Psoas muscle (tissue), 8 donors: ENCODE measurements around the gene ADARB1. TPM values are rescaled to one million over a fixed set of nuclear protein-coding genes. Genes with fewer than 3 reads are reported as not detected.

Experiments used
- ATAC-seq, 4 donors: fragments of 200-7000 bp; cut with Tn5 transposase; one replicate each; pipeline ENCODE4 v1.9.1; 2020; ENCODE audit warnings: moderate library complexity in 3 of 4, mild to moderate bottlenecking in 2 of 4
- DNase-seq, 2 donors: peaks; one replicate each; pipeline ENCODE4 v3.0.0-alpha.2; 2020
- H3K27ac ChIP-seq: fragments of 200-600 bp; one replicate; pipeline ENCODE4 v1.8.0; 2022
- H3K27me3 ChIP-seq, 3 donors: fragments of 200-600 bp in 1 of 3; one replicate each; pipeline versions ENCODE4 v1.6.1 to v1.8.0; 2013 to 2022; ENCODE audit warnings: low read length in 2 of 3, mild to moderate bottlenecking in 2 of 3, moderate library complexity in 1 of 3; ENCODE audit not compliant: insufficient read depth in 3 of 3
- H3K36me3 ChIP-seq, 2 donors: fragments of 200-600 bp in 1 of 2; one replicate each; pipeline versions ENCODE4 v1.6.1 to v1.8.0; 2013 to 2022; ENCODE audit warnings: low read depth in 1 of 2, mild to moderate bottlenecking in 1 of 2, moderate library complexity in 1 of 2; ENCODE audit not compliant: insufficient read depth in 1 of 2
- H3K4me1 ChIP-seq: fragments of 200-600 bp; one replicate; pipeline ENCODE4 v1.8.0; 2022
- H3K4me3 ChIP-seq: fragments of 200-600 bp; one replicate; pipeline ENCODE4 v1.8.0; 2022; ENCODE audit warnings: mild to moderate bottlenecking
- H3K9me3 ChIP-seq: fragments of 200-600 bp; one replicate; pipeline ENCODE4 v1.8.0; 2022
- CTCF ChIP-seq: fragments of 200-600 bp; IDR thresholded peaks from one replicate; pipeline ENCODE4 v1.8.0; 2022; ENCODE audit warnings: antibody characterized with exemption
- WGBS, 3 donors: extraction: QIAGEN DNeasy Blood & Tissue Kit; methylation state at CpG; one replicate each; pipeline versions ENCODE4 v1.1.6 to v1.1.7; 2013; 5-methylcytosine and 5-hydroxymethylcytosine counted together
- intact Hi-C, 2 donors: fragments of 100-400 bp; cut with DNase I; formaldehyde crosslinking; loops; one replicate each; pipeline versions ENCODE4 v1.11.0 to v1.14.2; 2022
- polyA plus RNA-seq, 3 donors: library from polyadenylated mRNA; stranded (reverse); fragments of 200-250 nt; gene quantifications; one replicate each; pipeline ENCODE4 v1.2.3, GENCODE V29; 2013
- total RNA-seq, 4 donors: library from RNA; stranded (reverse); fragmentation: NEBNext Ultra II Directional in 2 of 4; extraction: Animal tissue kit (Norgen Biotek cat#: 25700) in 2 of 4; gene quantifications; one replicate each; pipeline versions ENCODE4 v1.2.1 to v1.2.4, GENCODE V29; 2021 to 2023
- donor health status: healthy with polysubstance abuse.
- donor health status: DM: no; HTN: no; CAD: no; lungs with moderate emphysema.
- donor health status: Bipolar disorder and iron deficiency.
- donor health status: healthy.
- donor health status: DM: yes; HTN: yes; CAD: no.
- donor health status: DM: no; HTN: no; CAD: no.
- donor health status: DM: no; HTN: no; CAD: no.
- donor health status: DM: yes; HTN: yes; CAD: no.

ADARB1 gene
- total and polyA plus RNA-seq, 7 donors, result 3.8 to 22.7 (median 6.9) TPM

GRCh38 chr21:45041351-45041805, 33.0 kb upstream of the ADARB1 start:
- peak overlapping the region; percentile 55 for H3K27ac ChIP-seq
- H3K4me1 ChIP-seq, result peaks cover 14% of the 10 kb centered on the region
- H3K27me3 ChIP-seq, result no peaks in the 10 kb centered on the region
- H3K36me3 ChIP-seq, result no peaks in the 10 kb centered on the region
- ATAC-seq (peak; percentile 76 to 87 (median 82)), DNase-seq (peak; percentile 90 to 91)
- peaks cover 9% of the 10 kb centered on the region for H3K9me3 ChIP-seq
- 13 to 27% (median 15%) methylated on average over 16 of the region's 16 CpGs for WGBS, 3 donors
- peak overlapping the region; percentile 48 for H3K4me3 ChIP-seq
- no peak for TF ChIP-seq CTCF
- intact Hi-C loops, result no loop called here

- TF ChIP-seq CTCF, result no peak
- Histone ChIP-seq H3K27ac (no peak overlapping the region), H3K4me1 (peaks cover 14% of the 10 kb centered on the region), H3K4me3 (no peak overlapping the region), H3K9me3 (peaks cover 15% of the 10 kb centered on the region), H3K27me3 (no peaks in the 10 kb centered on the region), H3K36me3 (no peaks in the 10 kb centered on the region)
- ATAC-seq, result no peak
- DNase-seq, result no peak
- WGBS, 3 donors, result 82 to 91% (median 84%) methylated on average over 7 of the region's 7 CpGs
- intact Hi-C loops, result no loop called here
Observed at GRCh38 chr21:45041984-45042663, 32.3 kb upstream of the ADARB1 start.

GRCh38 chr21:45042664-45043161, 31.7 kb upstream of the ADARB1 start:
- DNase-seq, result no peak

GRCh38 chr21:45043541-45044020, 30.8 kb upstream of the ADARB1 start:
- Histone ChIP-seq H3K27ac (no peak overlapping the region), H3K36me3 (no peaks in the 10 kb centered on the region), H3K9me3 (peaks cover 20% of the 10 kb centered on the region), H3K4me3 (no peak overlapping the region), H3K27me3 (no peaks in the 10 kb centered on the region), H3K4me1 (peaks cover 14% of the 10 kb centered on the region)
- DNase-seq, result no peak
- intact Hi-C loops, result loop anchor here in 1 of 2 donors (1.0 kb wide), 1 partner anchor 23 kb away; no protein-coding TSS in a partner anchor
- 83 to 90% (median 89%) methylated on average over 22 of the region's 22 CpGs for WGBS, 3 donors
- ATAC-seq, result no peak
- no peak for TF ChIP-seq CTCF

More at GRCh38 chr21:45042664-45043161, 31.7 kb upstream of the ADARB1 start:
- intact Hi-C loops, result no loop called here
- Histone ChIP-seq H3K27me3 (no peaks in the 10 kb centered on the region), H3K4me3 (no peak overlapping the region), H3K36me3 (no peaks in the 10 kb centered on the region), H3K27ac (no peak overlapping the region), H3K9me3 (peaks cover 20% of the 10 kb centered on the region), H3K4me1 (peaks cover 14% of the 10 kb centered on the region)
- WGBS, 3 donors, result 88 to 89% (median 89%) methylated on average over 15 of the region's 15 CpGs
- TF ChIP-seq CTCF, result no peak
- no peak for ATAC-seq
